Right renal cortex interstitium (tissue), 3 donors: ENCODE results near the gene C10orf62. TPM values are rescaled to one million over a fixed set of nuclear protein-coding genes. Genes with fewer than 3 reads are reported as not detected.
"Not testable (repeated sequence)": the region's sequence is repeated elsewhere in the genome, so short reads cannot be mapped to it uniquely, and the experiment has no call there.

Experiments
- DNase-seq, 3 donors: peaks; one replicate each; pipeline ENCODE4 v3.0.0-alpha.2; 2013; ENCODE audit warnings: low read depth in 3 of 3, low spot score in 2 of 3
- polyA plus RNA-seq, 3 donors: library from polyadenylated mRNA; unstranded; fragments of 120-200 nt; gene quantifications; one replicate each; pipeline ENCODE4 v1.2.1, GENCODE V29; 2013; ENCODE audit not compliant: insufficient read length in 3 of 3

Gene C10orf62, protein sequence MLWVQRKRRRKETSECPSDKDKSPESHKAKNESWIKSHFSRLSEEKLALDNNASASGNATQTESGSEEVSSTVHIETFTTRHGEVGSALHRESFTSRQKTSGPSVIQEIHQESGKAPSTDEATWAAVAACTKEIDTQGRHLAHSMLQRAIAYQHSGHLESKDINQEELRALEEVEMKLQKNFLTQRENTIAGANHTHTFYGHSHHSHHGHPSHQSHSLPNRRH
- polyA plus RNA-seq: under 1 TPM; 0.28 to 0.35 (median 0.33) TPM

GRCh38 chr10:97589479-97589878, at the start of gene C10orf62:
Gene C10orf62, plus strand, starts transcription at chr10:97589721. Its CDS starts 177 bp downstream, at chr10:97589898.
- no peak for DNase-seq

DNA sequence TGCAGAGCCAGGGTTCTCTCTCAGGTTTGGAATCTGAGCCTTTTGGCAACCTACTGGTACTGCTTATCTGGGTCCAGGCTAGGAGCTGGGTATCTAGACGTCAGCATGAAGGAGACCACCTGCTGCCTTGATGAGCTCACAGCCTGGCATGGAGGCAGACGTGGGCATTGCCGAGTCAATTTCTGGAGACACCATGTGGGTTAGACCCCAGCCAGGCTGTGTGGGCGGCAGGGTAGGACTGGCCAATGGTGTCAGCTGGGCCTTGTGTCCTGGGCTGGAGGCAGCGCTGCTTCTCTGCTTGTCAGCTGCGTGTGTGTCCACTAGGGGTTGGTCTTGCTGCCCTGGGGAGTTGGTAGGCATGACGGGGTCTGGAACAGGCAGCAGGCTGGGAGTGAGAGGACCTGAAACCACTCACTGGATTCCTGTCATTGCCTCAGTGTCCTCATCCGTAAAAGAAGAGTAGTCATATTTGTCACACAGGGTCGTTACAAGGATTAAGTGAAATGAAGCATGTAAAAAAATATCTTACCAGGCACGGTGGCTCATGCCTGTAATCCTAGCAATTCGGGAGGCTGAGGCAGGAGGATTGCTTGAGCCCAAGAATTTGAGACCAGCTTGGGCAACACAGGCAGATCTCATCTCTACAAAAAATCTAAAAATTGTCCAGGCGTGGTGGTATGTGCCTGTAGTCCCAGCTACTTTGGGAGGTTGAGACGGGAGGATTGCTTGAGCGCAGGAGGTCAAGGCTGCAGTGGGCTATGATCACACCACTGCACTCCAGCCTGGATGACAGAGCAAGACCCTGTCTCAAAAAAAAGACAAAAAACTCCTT, 48.6 kb upstream of the C10orf62 start:
- DNase-seq: no peak

- no peak for DNase-seq
Measured at GRCh38 chr10:97542169-97543024, 47.1 kb upstream of the C10orf62 start.

GRCh38 chr10:97543025-97543546, 46.4 kb upstream of the C10orf62 start:
- DNase-seq: no peak

- DNase-seq: no peak
Measured at GRCh38 chr10:97546456-97547270, 42.9 kb upstream of the C10orf62 start.

- DNase-seq: no peak
Measured at GRCh38 chr10:97547271-97547600, 42.3 kb upstream of the C10orf62 start.

- DNase-seq: no peak
Measured at GRCh38 chr10:97547962-97548361, 41.6 kb upstream of the C10orf62 start.

DNA sequence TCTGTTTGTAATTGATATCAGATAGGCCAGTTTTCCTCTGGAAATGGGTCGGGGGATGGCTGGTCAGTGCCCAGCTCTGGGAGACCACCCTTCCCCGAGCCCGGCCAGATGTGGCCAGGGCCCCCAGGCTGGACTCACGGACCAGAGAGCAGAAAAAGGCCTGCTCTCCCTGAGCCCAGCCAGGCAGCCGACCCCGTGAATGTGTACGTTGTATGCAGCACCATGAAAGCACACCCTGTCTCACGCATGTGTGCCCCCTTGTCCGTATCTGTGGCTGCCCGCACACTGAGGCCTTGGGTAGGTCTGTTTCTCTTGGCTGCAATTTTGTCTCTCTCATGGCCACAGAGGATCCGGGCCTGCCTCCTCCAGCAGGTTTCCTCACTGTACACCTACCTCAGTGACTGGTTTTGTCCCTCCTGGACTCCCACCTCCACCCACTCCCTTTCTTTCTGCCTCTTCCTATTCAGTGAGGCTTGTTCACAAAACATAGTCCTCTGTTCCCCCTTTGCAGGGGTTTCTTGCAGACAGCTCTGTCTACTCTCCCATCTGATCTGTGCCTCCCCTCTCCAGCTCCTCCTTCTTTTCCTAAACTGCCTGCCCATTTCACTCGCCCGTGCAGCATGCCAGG, 40.6 kb upstream of the C10orf62 start:
- DNase-seq: no peak

DNA sequence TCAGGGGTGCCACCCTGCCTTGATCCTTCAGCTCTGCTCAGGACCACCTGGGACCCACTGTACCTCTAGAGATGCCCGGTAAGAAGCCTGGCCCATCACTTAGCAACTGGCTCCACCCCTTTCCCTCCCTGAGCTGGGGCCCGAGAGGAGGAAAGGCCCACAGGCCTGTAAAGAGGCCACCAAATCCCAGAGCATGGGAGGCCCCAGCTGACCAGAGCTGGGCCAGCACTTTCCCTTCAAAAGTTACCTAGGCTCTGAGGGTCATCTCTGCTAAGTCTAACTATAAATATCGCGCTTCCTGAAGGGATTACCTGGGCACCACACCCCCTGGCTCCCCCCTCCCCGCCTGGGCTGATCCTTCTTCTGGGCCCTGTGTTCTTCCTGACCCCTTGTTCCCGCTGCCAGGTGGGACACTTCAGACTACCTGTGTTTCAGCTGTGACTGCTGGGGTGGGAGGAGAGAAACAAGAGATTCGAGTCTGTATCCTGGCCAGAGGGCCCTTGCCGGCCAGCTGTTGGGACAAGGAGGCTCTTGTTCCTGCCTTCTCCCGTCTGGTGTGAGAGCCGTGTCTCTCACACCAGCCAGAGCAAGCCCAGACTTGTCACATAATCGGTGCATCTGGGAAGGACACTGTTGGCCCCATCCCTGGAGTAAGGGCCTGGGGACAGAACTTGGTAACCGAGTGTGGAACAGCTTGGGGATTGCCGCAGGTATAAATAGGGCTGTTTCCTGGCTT, 39.8 kb upstream of the C10orf62 start:
- DNase-seq: no peak

DNA sequence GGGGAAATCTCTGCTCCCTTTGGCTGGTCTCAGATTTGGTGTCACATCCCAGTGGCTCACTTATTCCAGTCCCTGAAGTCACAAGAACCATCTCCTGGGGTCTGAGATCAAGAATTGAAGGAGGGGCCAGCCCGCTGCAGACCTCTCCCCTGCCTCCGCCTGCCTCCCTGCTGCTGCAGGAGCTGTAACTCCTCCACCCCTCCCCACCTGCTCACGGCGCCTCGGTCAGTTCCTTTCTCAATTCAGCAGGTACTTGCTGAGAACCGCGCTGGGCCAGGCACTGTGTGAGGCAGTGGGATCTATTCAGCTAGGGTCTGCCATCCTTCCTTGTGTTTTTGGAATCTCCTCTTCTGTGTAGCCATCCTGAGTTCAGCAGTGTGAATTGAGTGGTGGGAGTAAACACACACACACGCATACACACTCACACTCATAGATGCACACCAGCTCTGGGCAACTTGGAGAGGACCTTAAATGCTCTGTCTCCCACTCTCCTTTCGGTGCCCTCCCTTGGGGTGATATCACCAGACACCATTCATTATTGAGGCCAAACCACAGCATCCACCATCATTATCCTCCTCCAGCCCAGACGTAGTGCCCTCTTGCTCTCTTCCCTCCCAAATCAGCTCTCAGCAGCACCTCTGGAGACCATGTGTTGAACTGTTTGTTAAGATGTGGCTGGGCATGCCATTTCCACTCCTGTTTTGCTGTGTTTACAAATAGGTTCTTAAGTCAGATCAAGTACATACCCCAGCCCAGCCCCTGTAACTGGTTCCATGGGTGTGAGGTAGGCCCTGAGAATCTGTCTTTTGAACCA, 39.0 kb upstream of the C10orf62 start:
- DNase-seq: no peak

GRCh38 chr10:97551271-97551670, 38.2 kb upstream of the C10orf62 start:
- DNase-seq: no peak

DNA sequence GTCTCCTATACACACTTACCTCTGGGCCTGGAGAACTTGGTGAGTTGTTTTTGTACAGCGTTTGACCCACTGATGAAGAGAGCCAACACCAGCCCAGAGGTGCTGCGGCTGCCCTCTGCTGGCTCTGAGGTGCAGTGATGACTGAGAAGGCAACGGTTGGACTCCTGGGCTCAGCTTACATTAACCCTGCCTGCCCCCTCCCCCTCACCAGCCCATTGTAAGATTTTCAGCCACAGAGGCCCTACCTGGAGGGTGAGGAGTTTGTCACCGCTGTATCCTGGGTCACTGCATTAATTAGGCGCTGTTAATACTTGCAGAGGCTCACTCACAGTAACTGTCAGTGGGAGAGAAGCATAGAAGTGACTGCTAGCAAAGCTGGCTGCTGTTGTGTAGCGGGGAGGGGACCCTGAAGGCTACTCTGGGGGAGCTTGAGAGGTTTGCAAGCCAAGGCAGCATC, 35.9 kb upstream of the C10orf62 start:
- no peak for DNase-seq

GRCh38 chr10:97554336-97554735, 35.2 kb upstream of the C10orf62 start:
- not testable (repeated sequence) for DNase-seq

- DNase-seq: not testable (repeated sequence)
Measured at GRCh38 chr10:97555541-97555940, 34.0 kb upstream of the C10orf62 start.

DNA sequence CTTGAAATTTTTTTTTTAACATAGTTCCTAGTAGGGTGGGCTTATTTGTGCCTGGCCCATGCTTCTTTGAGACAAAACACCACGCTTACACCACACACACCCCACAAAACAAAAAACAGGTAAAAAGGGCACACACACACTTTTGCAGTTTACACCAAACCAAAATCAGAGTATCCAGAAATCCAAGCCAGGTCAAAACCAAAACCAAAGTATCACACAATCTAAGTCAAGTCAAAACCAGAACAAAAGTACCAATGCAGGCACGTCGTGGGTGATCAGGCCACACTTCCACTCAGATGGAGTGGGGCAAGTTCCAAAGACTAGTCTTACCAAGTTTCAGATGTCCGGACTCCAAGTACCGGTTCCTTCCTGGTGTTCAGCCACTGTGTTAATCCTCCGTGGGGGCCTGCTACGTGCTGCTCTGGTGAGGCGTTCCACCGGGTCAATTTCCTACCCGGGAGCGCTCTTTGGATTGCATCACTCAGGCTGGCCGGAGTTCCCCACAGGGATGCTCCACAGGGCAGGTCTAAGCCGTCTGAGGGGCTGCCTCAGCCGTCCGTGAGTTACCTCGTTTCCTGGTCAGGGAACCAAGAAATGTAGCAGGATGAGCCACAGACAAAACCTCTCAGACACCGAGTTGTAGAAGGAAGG, 28.7 kb upstream of the C10orf62 start:
- DNase-seq: not testable (repeated sequence)

DNA sequence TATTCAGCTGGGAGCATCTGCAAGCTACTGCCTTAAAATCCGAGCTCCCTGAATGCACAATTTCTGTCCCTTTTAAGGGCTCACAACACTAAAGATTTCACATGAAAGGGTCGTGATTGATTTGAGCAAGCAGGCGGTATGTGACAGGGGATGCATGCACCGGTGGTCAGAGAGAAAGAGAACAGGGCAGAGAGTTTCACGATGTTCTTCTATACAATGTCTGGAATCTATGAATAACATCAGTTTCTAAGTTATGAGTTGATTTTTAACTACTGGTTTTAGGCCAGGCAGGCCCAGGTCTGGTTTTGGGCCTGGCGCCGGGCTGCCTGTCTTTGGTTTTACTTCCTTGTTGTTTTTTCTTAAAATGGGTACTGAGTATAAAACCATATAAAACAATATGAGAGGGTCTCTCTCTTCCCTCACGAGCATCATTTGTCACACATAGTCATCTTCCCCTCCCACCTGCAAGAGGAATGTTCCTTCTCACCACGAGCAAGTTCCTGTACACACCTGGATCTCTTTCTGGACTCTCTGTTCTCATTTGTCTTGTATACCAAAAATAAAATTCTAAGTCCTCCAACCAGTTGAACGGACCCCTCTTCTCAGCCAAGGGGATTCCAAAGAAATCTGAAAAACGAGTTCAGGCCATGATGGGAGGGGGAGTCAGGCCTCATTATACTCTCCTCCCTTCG, 28.0 kb upstream of the C10orf62 start:
- DNase-seq: not testable (repeated sequence)

- DNase-seq: not testable (repeated sequence)
Measured at GRCh38 chr10:97562329-97562728, 27.2 kb upstream of the C10orf62 start.
